NCI-H187 (cell line): ENCODE measurements around the gene TRAF7.
"Not testable (repeated sequence)": the region's sequence is repeated elsewhere in the genome, so short reads cannot be mapped to it uniquely, and the experiment has no call there.

ENCODE experiments used
- DNase-seq, 2 experiments: peaks; one replicate each; lab custom pipeline; 2025; lab: John Stamatoyannopoulos, UW

The TRAF7 gene

DNA sequence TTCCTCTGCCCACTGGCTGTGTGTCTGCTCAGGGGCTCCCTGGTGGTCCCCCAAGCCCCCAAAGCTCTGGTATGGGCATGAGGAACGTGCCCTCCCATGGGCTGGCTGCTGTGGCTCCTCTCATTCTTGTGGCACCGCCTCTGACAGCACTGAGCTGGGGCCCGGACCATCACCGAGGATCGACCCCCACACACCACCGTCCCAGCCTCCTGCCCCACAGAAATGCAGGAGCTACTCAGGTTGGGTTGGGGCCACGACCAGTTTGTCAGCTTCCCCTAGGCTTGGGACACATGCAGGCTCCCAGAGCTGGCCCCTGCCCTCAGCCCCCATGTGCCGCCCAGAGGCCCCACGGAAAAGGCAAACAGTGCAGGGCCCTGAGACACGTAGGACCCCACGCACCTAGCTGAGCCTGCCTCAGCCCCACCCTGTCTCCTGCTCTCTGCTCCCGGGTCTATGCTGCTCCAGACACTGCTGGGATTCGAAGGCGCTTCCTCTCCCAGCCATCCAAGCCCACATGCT lies 44.1 kb downstream of the TRAF7 start:
- no peak for DNase-seq

DNA sequence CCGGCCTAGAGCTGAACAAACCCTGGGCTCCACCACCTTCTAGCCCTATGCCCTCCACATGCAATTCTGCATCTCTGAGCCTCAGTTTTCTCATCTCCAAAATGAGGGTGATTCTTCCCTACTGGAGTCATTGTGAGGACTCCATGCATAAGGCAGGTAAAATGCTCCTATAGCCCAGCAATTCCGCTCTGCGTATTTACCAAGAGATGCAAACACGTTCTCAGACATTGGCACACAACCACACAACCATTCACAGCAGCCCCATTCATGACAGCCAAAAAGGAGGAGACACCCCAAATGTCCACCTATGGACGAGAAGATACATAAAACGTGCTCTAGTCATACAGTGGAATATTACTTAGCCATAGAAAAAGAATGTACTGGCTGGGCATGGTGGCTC lies 44.7 kb downstream of the TRAF7 start:
- no peak for DNase-seq

DNA sequence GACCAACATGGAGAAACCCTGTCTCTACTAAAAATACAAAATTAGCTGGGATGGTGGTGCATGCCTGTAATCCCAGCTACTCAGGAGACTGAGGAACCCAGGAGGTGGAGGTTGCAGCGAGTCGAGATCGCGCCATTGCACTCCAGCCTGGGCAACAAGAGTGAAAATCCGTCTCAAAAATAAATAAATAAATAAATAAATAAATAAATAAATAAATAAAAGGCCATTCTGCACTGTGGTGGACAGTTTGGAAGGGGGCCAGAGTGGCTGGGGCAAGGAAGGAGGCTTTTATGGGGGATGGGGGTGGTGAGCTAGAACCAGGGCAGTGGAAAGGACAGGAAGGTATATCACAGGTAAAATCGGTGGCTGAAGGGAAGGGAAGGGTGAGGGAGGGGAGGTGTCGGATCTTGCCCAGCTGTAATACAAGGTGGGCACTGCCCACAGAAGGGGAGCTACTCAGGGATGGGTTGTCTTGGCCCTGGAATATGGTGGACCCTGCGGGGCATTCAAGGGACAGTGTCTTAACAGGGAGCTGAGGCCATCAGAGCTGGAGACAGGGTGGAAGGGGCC lies 47.6 kb downstream of the TRAF7 start:
- not testable (repeated sequence) for DNase-seq

DNA sequence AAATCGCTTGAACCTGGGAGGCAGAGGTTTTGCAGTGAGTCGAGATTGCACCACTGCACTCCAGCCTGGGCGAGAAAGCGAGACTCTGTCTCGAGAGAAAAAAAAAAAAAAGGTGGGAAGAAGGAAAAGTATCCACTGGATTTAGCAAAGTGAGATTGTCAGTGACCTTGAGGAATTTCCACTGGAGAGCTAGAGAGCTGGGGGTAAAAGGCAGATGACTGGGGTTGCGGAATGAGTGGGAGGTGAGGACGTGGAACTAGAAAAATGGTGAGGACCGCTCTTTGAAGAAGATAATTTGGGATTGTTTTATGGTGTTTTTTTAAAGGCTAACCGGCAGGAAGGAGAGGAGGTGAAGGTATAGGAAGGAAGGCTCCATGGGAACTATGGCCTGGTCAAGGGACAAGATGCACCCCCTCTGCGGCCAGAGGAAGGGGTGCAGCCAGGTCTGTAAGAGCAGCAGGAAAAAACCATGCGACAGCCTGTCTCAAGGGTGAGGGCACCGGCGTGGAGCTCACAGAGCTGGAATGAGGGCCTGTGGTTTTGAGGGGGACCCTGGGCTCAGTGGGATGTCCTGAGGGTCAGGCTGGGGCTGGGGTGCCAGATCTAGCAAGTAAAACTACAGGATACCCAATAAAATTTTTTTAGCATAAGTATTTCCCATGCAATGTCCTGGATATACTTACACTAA lies 49.0 kb downstream of the TRAF7 start:
- no peak for DNase-seq

DNA sequence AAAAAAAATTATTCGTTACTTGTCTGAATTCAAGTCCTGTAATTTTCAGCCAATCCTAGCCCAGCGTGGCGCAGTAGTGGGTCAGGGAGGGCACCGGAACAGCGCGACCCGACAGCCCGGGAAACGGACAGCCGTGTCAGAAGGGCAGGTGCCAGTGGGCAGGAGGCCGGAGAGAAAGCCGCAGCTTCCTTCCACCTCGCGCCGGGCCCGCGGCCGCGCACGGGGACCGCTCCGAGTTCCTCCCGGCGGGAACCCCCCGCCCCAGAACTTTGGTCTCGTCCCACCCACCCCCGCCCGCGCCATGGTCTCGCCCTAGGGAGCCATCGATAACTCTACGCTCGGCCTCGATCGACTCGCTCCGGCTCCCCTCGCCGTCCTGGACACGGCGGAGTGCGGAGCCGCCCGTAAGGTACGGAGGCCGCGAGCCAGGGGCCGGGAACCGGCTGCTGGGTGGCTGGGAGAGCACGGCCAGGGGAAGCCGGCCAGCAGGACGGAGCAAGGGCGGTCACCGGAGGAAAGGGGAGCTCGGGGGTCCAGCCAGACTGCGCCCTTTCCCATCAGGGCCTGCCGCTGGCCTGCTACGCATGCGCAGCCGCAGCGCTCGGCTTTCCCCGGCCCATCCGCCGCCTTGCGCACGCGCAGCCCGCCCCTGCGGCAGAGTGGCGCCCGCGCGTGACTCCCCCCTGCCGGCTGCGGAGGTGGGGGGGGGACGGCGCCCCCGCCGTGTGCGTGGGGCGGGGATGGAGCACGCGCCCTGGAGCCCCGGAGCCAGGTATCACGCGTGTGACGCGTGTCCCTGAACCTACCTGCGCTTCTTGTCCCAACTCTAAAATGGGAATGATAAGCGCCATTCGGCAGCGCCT lies 49.8 kb downstream of the TRAF7 start, which contains the start of gene MLST8:
Gene MLST8 (plus strand): TSS at position 351 of the 863 bp plus-strand sequence. CDS start 632 bp downstream, outside the sequence.
- DNase-seq: peak; percentile 87 to 98

DNA sequence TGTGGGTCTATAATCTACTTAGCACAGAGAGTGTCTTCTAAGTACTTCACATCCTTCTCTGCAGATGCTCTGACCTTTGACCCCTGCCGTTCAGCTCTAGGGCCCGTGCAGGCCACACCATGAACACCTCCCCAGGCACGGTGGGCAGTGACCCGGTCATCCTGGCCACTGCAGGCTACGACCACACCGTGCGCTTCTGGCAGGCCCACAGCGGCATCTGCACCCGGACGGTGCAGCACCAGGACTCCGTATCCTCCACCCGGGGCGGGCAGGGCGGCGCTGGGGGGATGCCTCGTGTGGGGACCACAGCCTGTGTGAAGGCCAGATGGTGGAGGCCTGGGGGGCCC lies 50.4 kb downstream of the TRAF7 start:
- DNase-seq: no peak

DNA sequence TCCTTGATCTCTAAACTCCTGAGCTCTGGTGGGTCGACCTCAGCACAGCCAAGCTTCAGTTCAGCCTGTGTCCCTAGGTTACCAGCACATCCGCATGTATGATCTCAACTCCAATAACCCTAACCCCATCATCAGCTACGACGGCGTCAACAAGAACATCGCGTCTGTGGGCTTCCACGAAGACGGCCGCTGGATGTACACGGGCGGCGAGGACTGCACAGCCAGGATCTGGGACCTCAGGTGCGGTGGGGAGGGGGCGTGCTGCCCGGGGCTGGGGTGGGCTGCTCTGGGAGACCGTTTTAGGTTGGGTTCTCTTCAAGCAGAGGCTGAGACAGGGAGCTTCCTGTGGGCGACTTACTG lies 50.8 kb downstream of the TRAF7 start:
- DNase-seq: no peak

DNA sequence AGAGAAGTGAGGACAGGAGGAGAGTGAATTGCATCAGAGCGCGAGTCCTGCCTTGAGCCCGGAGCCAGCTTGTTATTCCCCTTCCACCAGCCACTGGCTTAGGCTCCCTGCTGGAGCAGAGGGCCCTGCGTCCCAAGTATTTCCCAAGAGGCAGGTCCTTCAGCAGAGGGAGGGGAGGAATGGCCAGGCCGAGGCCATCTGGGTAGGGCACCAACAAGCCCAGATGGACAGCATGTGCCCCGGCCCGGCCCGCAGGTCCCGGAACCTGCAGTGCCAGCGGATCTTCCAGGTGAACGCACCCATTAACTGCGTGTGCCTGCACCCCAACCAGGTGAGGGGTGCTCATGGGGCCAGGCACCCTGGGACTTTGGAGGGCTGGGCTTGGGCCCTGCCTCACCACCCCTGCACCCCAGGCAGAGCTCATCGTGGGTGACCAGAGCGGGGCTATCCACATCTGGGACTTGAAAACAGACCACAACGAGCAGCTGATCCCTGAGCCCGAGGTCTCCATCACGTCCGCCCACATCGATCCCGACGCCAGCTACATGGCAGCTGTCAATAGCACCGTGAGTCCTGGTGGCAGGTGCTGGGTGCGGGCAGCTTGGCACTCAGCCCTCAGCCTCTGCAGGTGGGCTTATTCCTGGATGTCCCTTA lies 51.3 kb downstream of the TRAF7 start:
- DNase-seq: no peak

DNA sequence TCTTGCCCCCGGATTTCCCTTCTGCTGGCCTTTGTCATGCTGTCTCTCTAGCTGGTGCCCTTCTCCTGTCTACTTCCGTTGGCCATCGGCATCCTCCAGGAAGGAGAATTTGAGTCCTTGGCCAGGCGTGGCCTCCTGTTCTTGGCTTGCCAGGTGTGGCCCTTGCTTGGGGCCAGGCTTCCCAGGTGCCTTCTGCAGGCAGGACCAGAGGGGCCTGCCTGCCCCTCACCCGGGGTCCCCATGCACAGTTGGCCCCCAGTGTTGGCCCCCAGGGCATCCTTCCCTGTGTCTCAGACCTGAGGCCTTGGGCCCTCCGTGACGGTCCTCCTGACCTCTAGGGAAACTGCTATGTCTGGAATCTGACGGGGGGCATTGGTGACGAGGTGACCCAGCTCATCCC lies 52.3 kb downstream of the TRAF7 start:
- no peak for DNase-seq

DNA sequence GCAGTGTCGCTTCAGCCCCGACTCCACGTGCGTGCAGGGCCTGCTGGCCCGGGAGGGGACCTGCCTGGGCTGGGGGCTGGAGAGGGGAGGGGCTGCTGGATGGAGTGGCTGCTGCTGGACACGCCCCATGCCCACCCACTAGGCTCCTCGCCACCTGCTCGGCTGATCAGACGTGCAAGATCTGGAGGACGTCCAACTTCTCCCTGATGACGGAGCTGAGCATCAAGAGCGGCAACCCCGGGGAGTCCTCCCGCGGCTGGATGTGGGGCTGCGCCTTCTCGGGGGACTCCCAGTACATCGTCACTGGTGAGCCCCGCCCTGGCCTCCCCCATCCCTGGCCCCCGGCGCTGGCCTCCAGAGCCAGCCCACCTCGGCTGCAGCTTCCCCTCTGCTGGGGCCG lies 52.7 kb downstream of the TRAF7 start:
- DNase-seq: no peak

DNA sequence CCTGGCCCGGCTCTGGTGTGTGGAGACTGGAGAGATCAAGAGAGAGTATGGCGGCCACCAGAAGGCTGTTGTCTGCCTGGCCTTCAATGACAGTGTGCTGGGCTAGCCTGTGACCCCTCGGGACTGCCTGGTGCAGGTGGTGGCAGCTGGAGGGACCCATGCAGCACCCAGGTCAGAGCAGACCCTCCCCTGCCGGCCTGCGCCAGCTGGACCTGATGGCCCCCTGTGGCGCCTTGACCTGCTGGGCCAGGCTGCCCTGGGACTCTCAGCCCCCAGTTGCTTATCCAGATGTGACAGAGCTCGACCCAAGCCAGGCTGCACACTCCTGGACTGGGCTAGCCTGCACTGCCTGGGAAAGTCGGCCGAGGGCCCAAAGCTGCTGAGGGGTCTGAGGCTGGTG lies 53.2 kb downstream of the TRAF7 start:
- DNase-seq: no peak

DNA sequence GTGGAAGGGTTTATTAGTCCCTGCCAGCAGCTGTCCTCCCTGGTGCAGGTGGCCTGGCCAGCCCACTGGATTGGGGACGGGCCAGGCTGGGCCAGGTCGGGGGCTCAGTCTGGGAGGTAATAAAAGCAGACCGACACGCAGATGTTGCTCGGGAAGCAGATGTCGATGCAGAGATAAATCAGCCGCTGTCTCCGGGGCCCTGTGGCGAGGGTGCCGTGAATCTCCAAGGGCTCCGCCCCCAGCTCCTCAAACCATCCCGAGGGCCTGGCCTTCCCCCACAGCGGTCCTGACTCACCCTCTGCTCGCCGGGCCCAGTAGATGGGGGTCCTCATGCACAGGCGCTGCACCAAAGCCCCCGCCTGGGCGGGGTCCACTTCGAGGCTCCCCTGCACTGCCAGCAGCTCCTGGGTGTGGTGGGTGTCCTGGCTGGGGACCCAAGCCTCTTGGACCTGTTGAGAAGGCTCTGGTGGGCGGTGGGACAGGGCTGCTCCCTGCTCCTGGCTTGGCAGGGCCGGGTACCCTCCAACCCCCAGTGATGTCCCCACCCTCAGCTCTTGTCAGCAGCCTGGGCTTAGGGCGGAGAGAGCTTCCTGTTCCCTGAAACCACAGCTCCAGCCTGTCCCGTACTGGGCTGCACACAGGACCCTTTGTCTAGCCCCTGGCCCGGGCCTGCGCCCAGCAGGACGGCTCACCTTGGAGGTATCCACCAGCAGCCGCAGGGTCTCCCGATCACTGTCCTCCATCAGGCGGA lies 53.9 kb downstream of the TRAF7 start:
- no peak for DNase-seq

DNA sequence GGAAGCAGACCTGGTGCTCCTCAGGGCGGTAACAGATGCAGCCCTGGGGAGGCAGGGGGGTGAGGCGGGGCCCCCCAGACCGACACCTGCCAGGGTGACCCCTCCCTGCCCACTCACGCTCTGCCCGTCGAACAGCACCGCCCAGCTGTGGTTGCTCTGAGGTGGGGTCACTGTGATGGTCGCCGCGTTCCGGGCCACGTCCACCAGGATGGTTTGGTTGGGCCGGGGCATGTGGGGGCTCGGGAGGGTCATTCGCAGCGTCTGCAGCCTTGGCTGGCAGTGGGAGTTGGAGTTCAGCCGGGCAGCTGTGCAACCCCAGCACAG lies 54.4 kb downstream of the TRAF7 start:
- DNase-seq: no peak

DNA sequence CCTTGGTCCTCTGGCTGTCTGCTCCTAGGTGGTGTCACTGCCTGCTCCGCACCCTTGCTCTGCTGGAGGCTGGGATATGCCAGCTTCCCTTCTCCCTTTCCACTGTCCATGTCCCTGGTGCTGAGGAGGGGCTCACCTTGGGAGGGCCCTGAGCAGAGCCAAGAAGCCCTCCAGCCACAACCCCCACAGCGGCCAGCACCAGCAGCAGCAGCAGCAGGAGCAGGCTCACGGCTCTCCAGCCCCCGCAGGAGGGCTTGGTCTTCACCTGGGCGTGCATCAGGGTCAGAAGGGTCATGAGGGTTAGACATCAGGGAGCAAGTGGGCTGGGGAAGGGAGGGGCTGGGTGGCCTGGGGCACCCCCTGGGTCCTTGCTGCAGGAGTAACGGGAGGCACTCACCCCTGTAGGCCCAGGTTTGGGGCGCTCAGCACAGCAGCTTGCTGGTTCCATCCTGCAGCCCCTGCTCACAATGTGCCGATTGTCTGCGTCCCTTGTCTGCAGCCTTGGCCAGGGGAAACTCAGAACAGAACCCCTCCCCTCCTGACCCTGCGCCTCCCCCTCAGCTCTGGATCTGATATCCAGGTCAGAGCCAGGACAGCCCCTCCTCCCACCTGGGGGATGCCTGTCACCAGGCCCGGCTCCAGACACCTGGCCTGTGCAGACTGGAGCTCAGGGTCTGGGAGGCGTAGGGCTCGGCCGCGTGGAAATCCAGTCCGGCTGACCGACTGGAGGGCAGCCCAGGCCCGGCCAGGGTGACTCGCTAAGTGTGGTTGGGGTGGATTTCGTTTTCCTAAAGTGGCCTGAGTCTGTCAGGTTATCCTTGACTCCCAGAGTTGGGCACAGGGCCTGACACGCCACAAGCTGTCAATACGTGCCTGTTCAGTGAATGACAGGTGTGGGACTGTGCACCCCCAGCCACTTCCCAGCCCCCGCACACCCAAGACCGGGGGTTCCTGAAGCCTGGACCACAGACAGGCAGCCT lies 55.1 kb downstream of the TRAF7 start, which contains the start of gene BRICD5:
Gene BRICD5 (minus strand): TSS at position 478 of the 980 bp plus-strand sequence. CDS start 30 bp downstream, at position 448.
- no peak for DNase-seq

DNA sequence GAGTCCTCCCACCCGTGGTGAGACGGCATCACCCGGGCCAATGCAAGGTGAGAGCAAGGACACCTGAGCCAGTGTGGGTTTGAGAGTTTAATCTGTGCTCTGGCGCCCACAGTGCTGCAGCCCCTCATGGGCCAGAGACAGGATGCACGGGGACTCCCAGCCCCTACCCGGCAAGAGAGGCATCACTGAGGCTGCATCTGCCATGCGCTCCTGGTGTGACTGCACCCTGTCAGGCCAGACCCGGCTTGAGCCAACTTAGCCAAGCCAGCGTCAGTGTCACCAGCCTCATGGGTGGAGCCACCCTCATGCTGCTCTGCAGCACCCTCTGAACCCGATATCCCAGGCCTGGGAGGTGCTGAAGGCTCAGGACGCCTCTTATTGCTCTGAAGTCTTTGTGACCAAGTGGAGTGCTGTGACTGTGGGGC lies 56.4 kb downstream of the TRAF7 start:
- DNase-seq: no peak

DNA sequence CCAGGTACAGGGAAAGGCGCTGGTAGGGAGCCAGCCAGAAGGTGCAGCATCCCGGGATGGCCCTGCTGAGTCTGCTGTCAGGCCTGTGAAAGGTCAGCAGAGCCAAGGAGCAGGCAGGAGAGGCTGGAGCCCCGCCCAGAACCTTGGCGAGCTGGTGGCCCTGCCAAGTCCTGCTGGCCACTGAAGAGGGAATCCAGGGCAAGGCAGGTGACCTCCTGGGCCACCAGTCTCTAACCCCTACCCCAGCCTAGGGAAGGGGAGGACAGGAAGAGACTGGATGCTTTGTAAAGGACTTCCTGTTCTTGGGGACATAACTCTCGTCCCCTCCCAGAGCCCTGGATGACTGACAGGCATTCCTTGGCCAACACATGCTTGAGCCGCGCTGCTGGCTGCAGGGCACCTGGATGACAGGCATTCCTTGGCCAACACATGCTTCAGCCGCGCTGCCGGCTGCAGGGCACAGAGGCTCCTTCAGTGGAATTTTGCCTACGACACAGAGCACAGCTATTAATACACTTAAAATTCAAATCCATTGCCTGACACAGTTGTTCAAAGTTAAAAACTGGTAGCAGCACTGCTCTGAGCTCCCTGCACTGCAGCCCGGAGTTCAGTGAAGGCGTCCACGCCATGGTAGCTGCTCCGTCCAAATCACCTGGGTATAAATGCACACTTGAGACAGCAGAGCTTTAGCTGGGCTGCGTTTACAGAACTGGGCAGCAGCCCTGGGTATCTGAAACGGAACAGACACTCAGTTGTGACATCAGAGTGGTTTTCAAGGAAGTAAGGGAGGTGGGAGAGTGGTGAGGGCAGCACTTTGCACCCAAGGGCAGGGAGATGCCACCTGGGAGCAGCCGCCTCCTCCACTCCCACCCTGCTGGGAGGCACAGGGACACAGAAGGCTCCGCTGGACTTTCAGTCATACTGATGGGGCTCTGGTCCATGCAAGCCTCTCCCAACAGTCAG lies 57.1 kb downstream of the TRAF7 start:
- DNase-seq: no peak

DNA sequence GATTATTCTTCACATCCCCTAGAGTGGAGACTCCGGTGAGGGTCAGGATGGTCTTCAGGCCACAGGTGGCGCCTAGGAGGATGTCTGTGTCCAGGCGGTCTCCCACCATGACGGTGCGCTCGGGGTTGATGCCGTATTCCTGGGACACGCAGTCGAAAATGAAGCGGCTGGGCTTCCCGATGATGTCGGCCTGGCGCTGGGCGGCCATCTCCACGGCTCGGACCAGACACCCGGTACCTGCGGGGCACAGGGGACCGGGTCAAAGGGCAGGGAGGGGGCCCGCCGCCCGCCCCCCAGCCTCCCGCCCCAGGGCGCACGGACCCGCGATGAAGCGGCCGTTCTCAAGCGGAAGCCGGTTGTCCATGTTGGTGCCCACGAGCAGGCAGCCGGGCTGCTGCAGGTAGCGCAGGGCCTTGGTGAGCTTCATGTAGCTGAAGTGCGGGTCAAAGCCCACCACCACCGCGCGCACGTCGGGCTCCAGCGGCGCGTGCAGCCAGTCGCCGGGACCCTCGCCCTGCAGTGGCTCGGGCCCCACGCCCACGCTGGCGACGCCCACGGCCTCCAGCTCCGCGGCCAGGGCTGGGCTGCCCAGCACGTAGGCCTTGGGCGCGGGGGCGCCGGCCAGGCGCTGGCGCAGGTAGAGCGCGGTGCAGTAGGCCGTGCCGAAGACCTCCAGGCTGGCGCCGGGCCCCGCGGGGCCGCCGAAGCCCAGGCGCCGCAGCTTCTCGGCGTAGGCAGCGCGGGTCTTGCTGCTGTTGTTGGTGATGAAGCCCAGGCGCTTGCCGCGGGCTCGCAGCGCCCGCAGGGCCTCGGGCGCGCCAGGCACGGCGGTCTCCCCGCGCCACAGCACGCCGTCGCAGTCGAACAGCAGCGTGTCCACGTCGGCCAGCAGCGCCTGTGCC lies 58.5 kb downstream of the TRAF7 start:
- no peak for DNase-seq

DNA sequence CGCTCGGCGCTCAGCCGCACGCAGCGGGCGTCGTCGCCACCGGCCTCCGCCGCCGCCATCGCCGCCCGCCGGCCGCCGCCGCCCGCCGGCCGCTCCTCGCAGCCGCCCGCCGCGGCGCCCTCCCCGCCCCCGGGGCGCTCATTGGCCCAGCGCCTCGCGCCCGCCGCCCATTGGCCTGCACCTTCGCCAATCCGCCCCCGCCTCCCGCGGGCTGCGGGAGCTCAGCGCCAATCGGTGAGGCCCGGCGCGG lies 59.1 kb downstream of the TRAF7 start, which contains the start of gene PGP:
Gene PGP (minus strand): TSS at position 122 of the 250 bp plus-strand sequence. CDS start 63 bp downstream, at position 59.
- DNase-seq: no peak
